Measurements from ENCODE around the gene EHBP1. TPM values are rescaled to one million over a fixed set of nuclear protein-coding genes. Genes with fewer than 3 reads are reported as not detected.

Gene EHBP1
- total and polyA plus RNA-seq, 2 donors (not counting 3 experiments of a cell fraction or from before 2014, with no cell fraction given), result 8.4 to 34.8 TPM

GRCh38 chr2:62789918-62790317 is 84.4 kb downstream of the EHBP1 start:
- no TSS peak for BruUV-seq (replicated peaks)
- no peak overlapping the region for H3K27ac ChIP-seq (ENCODE audit: insufficient read depth, low read depth, low read length)
- H3K36me3 ChIP-seq (ENCODE audit: control insufficient read depth in 2 of 2, extremely low read depth in 1 of 2, insufficient read depth in 2 of 2, low read length in 2 of 2), result no peaks in the 10 kb centered on the region
- H3K4me3 ChIP-seq (replicated peaks in 1 of 3; ENCODE audit: insufficient read depth in 1 of 3, low read depth in 1 of 3, low read length in 3 of 3), result no peak overlapping the region
- no peaks in the 10 kb centered on the region for H3K9me3 ChIP-seq (replicated peaks; ENCODE audit: control insufficient read depth, insufficient read depth, low read length)
- no peak overlapping the region for H3K4me2 ChIP-seq (ENCODE audit: insufficient read depth, low read length)
- dilution Hi-C loops (cut with MboI; ENCODE audit: extremely low pct_ligation_motif_present, low sequenced_read_pairs) (no loop called here), intact Hi-C loops (cut with micrococcal nuclease) (loop anchor here (5.0 to 10.0 kb wide), 3 partner anchors 135 to 797 kb away; partner anchors contain the start of genes MDH1 and WDPCP)
- DNase-seq (ENCODE audit: low read depth, low spot score) (no peak), FAIRE-seq (no peak)
- no peaks in the 10 kb centered on the region for H3K9me1 ChIP-seq (replicated peaks; ENCODE audit: control insufficient read depth, extremely low read depth, insufficient read depth, low read length)
- H4K20me1 ChIP-seq (replicated peaks; ENCODE audit: control insufficient read depth, extremely low read depth, insufficient read depth, low read length), result no peaks in the 10 kb centered on the region
- no peaks in the 10 kb centered on the region for H3K79me2 ChIP-seq (ENCODE audit: control insufficient read depth, insufficient read depth, low read length)
- TF ChIP-seq MAX (IDR thresholded peaks at IDR 0.05; ENCODE audit: insufficient read depth, insufficient read length), result no peak
- no peak for TF ChIP-seq JUN (IDR thresholded peaks at IDR 0.05; ENCODE audit: borderline replicate concordance, insufficient read depth, insufficient read length, low read depth)
- no peak for TF ChIP-seq POLR2AphosphoS5 (IDR thresholded peaks at IDR 0.05; ENCODE audit: insufficient read depth, low read depth, low read length)
- no peak for TF ChIP-seq CTCF (IDR thresholded peaks at IDR 0.05; ENCODE audit: extremely low read depth in 1 of 2, insufficient read depth in 1 of 2, low read depth in 1 of 2, low read length in 2 of 2)
- TF ChIP-seq GATA2 (IDR thresholded peaks at IDR 0.05; ENCODE audit: insufficient read depth, insufficient read length, low read depth, low read length), result no peak
- TF ChIP-seq EZH2 (IDR thresholded peaks at IDR 0.05; ENCODE audit: borderline replicate concordance, low read depth, low read length, severe bottlenecking), result no peak
- no peak for TF ChIP-seq POLR2A (IDR thresholded peaks at IDR 0.05; ENCODE audit: low read depth, low read length)
- ChIA-PET POLR2A (no interaction called here), CTCF (no interaction called here)
- no peak overlapping the region for H2AFZ ChIP-seq (ENCODE audit: low read depth, low read length)
- H3K4me1 ChIP-seq (ENCODE audit: control insufficient read depth, extremely low read depth, insufficient read depth, low read length), result peaks cover 8% of the 10 kb centered on the region
- H3K27me3 ChIP-seq (ENCODE audit: control insufficient read depth in 2 of 2, insufficient read depth in 2 of 2, low read length in 2 of 2), result no peaks in the 10 kb centered on the region
- no peak overlapping the region for H3K9ac ChIP-seq (replicated peaks; ENCODE audit: extremely low read depth, insufficient read depth, low read length)
